Activated CD4-positive, alpha-beta T cell treated with anti-CD3 and anti-CD28 coated beads for 1 hour (primary cell): ENCODE measurements around the gene COL13A1.

ENCODE experiments used
- DNase-seq: peaks from one replicate; pipeline ENCODE4 v3.0.0-alpha.2; 2020

COL13A1 gene

GRCh38 chr10:69801434-69802315 lies at the start of gene COL13A1:
TSS of gene COL13A1 (plus strand) at chr10:69801906. CDS start at chr10:69802424, 518 bp downstream.
- DNase-seq = no peak

- no peak for DNase-seq
These were observed 49.2 kb upstream of the COL13A1 start for GRCh38 chr10:69752479-69752878.

GRCh38 chr10:69756279-69756678 lies 45.4 kb upstream of the COL13A1 start:
- DNase-seq = no peak

- no peak for DNase-seq
These were observed 44.5 kb upstream of the COL13A1 start for GRCh38 chr10:69757206-69757552.

- no peak for DNase-seq
These were observed 44.0 kb upstream of the COL13A1 start for GRCh38 chr10:69757553-69758309.

GRCh38 chr10:69758310-69758728 lies 43.4 kb upstream of the COL13A1 start:
- no peak for DNase-seq

- DNase-seq = no peak
These were observed 42.1 kb upstream of the COL13A1 start for GRCh38 chr10:69759641-69760040.

- DNase-seq = no peak
These were observed 41.6 kb upstream of the COL13A1 start for GRCh38 chr10:69760072-69760471.

- no peak for DNase-seq
These were observed 40.4 kb upstream of the COL13A1 start for GRCh38 chr10:69761320-69761719.

GRCh38 chr10:69766161-69766910 lies 35.4 kb upstream of the COL13A1 start:
- DNase-seq = no peak

GRCh38 chr10:69767793-69768192 lies 33.9 kb upstream of the COL13A1 start:
- DNase-seq = no peak

- DNase-seq = no peak
These were observed 33.3 kb upstream of the COL13A1 start for GRCh38 chr10:69768386-69768785.

- no peak for DNase-seq
These were observed 32.2 kb upstream of the COL13A1 start for GRCh38 chr10:69769395-69769992.

- DNase-seq = no peak
These were observed 28.6 kb upstream of the COL13A1 start for GRCh38 chr10:69772933-69773704.

- no peak for DNase-seq
These were observed 27.1 kb upstream of the COL13A1 start for GRCh38 chr10:69774596-69774995.

- DNase-seq = no peak
These were observed 21.6 kb upstream of the COL13A1 start for GRCh38 chr10:69780077-69780476.

GRCh38 chr10:69781576-69781975 lies 20.1 kb upstream of the COL13A1 start:
- no peak for DNase-seq

GRCh38 chr10:69783515-69783914 lies 18.2 kb upstream of the COL13A1 start:
- DNase-seq = no peak

- no peak for DNase-seq
These were observed 14.9 kb upstream of the COL13A1 start for GRCh38 chr10:69786791-69787190.

GRCh38 chr10:69787681-69788080 lies 14.0 kb upstream of the COL13A1 start:
- no peak for DNase-seq

- DNase-seq = no peak
These were observed 12.5 kb upstream of the COL13A1 start for GRCh38 chr10:69789164-69789576.

- no peak for DNase-seq
These were observed 9.9 kb upstream of the COL13A1 start for GRCh38 chr10:69791812-69792211.
